ENCODE measurements around the gene DENND4A. TPM values are rescaled to one million over a fixed set of nuclear protein-coding genes. Genes with fewer than 3 reads are reported as not detected.

The DENND4A gene
- total RNA-seq, 3 donors from 2014 or later: 25.3 to 59.0 (median 48.2) TPM

GRCh38 chr15:65762914-65763787 lies 28.9 kb downstream of the DENND4A start:
- intact Hi-C loops (cut with DNase I; ENCODE audit: low total_unique reads): no loop called here
- DNase-seq (ENCODE audit: low spot score in 2 of 2): no peak
- H3K27ac ChIP-seq: no peak overlapping the region
- no peaks in the 10 kb centered on the region for H3K27me3 ChIP-seq
- no peaks in the 10 kb centered on the region for H3K9me3 ChIP-seq
- H3K36me3 ChIP-seq: no peaks in the 10 kb centered on the region
- no peak overlapping the region for H3K4me3 ChIP-seq
- no peaks in the 10 kb centered on the region for H3K4me1 ChIP-seq
- TF ChIP-seq CTCF (IDR thresholded peaks at IDR 0.05): no peak

- TF ChIP-seq POLR2A (IDR thresholded peaks at IDR 0.05) (no peak), POLR2AphosphoS5 (IDR thresholded peaks at IDR 0.05) (no peak), CTCF (IDR thresholded peaks at IDR 0.05) (no peak)
- H3K9me3 ChIP-seq: no peaks in the 10 kb centered on the region
- H3K4me3 ChIP-seq: no peak overlapping the region
- no peaks in the 10 kb centered on the region for H3K4me1 ChIP-seq
- no peaks in the 10 kb centered on the region for H3K36me3 ChIP-seq
- DNase-seq (ENCODE audit: low spot score in 2 of 2): no peak
- intact Hi-C loops (cut with DNase I; ENCODE audit: low total_unique reads): no loop called here
- no peak overlapping the region for H3K27ac ChIP-seq
- no peaks in the 10 kb centered on the region for H3K27me3 ChIP-seq
Measured at GRCh38 chr15:65762399-65762798, 29.7 kb downstream of the DENND4A start.

- no peak for TF ChIP-seq POLR2A (IDR thresholded peaks at IDR 0.05)
- TF ChIP-seq CTCF (IDR thresholded peaks at IDR 0.05): no peak
- no peak for TF ChIP-seq POLR2AphosphoS5 (IDR thresholded peaks at IDR 0.05)
- intact Hi-C loops (cut with DNase I; ENCODE audit: low total_unique reads): no loop called here
- no peak overlapping the region for H3K4me3 ChIP-seq
- no peaks in the 10 kb centered on the region for H3K4me1 ChIP-seq
- DNase-seq (ENCODE audit: low spot score in 2 of 2): no peak
- no peaks in the 10 kb centered on the region for H3K36me3 ChIP-seq
- H3K27ac ChIP-seq: no peak overlapping the region
- H3K27me3 ChIP-seq: no peaks in the 10 kb centered on the region
- H3K9me3 ChIP-seq: no peaks in the 10 kb centered on the region
Measured at GRCh38 chr15:65761210-65761926, 30.7 kb downstream of the DENND4A start.

- Histone ChIP-seq H3K27me3 (no peaks in the 10 kb centered on the region), H3K4me3 (no peak overlapping the region), H3K27ac (no peak overlapping the region), H3K9me3 (no peaks in the 10 kb centered on the region), H3K36me3 (no peaks in the 10 kb centered on the region), H3K4me1 (no peaks in the 10 kb centered on the region)
- no peak for DNase-seq (ENCODE audit: low spot score in 2 of 2)
- intact Hi-C loops (cut with DNase I; ENCODE audit: low total_unique reads): no loop called here
- TF ChIP-seq POLR2AphosphoS5 (IDR thresholded peaks at IDR 0.05): no peak
- TF ChIP-seq POLR2A (IDR thresholded peaks at IDR 0.05): no peak
- TF ChIP-seq CTCF (IDR thresholded peaks at IDR 0.05): no peak
Measured at GRCh38 chr15:65759441-65759840, 32.7 kb downstream of the DENND4A start.

GRCh38 chr15:65758242-65758641 lies 33.9 kb downstream of the DENND4A start:
- Histone ChIP-seq H3K4me1 (no peaks in the 10 kb centered on the region), H3K9me3 (no peaks in the 10 kb centered on the region), H3K27me3 (no peaks in the 10 kb centered on the region), H3K36me3 (no peaks in the 10 kb centered on the region), H3K27ac (no peak overlapping the region), H3K4me3 (no peak overlapping the region)
- TF ChIP-seq POLR2A (IDR thresholded peaks at IDR 0.05): no peak
- no peak for TF ChIP-seq POLR2AphosphoS5 (IDR thresholded peaks at IDR 0.05)
- TF ChIP-seq CTCF (IDR thresholded peaks at IDR 0.05): no peak
- no peak for DNase-seq (ENCODE audit: low spot score in 2 of 2)
- intact Hi-C loops (cut with DNase I; ENCODE audit: low total_unique reads): no loop called here
